Measurements from ENCODE around the gene GFM1.

GRCh38 chr3:158680861-158681260 lies 36.5 kb downstream of the GFM1 start:
- TF ChIP-seq POLR2AphosphoS5 (IDR thresholded peaks at IDR 0.05; ENCODE audit: low read depth, low read length), result no peak
- TF ChIP-seq POLR2A (IDR thresholded peaks at IDR 0.05; ENCODE audit: low read depth, low read length), result no peak
- no peak for TF ChIP-seq TAF1 (IDR thresholded peaks at IDR 0.05; ENCODE audit: borderline replicate concordance, low read depth, low read length)
